B cell (primary cell): ENCODE measurements around the gene CLEC2L.

ENCODE experiments used
- EZH2 ChIP-seq: IDR thresholded peaks from 2 replicates; pipeline ENCODE4 v1.6.1; 2012; ENCODE audit warnings: borderline replicate concordance, low read depth, mild to moderate bottlenecking, moderate library complexity, low read length; ENCODE audit not compliant: insufficient read depth, poor library complexity, severe bottlenecking
- TF ChIP-seq, protein P1 (sequence below): fragments of 200-600 bp; IDR thresholded peaks from one replicate; pipeline ENCODE4 v1.8.0; 2022; ENCODE audit warnings: antibody characterized with exemption, mild to moderate bottlenecking

DNA sequence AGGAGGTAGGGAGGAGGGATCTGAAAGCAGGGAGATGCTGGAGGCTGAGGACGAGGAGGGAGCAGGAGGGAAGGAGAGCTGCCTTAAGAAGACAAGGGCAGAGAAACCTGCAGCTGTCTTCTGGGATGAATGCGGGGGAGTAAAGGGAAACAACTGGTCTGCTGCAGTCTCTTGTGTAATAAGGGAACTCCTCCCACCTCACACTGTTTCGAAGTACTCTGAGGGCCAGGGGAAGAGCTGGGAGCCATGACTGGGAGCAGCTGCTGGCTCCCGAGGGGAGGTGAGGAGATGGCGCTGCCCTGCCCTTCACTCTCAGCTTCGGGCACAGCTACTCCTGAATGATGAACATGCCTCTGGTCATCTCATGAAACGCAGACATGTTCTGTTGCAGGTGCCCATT lies 65.1 kb downstream of the CLEC2L start:
- TF ChIP-seq, protein P1, sequence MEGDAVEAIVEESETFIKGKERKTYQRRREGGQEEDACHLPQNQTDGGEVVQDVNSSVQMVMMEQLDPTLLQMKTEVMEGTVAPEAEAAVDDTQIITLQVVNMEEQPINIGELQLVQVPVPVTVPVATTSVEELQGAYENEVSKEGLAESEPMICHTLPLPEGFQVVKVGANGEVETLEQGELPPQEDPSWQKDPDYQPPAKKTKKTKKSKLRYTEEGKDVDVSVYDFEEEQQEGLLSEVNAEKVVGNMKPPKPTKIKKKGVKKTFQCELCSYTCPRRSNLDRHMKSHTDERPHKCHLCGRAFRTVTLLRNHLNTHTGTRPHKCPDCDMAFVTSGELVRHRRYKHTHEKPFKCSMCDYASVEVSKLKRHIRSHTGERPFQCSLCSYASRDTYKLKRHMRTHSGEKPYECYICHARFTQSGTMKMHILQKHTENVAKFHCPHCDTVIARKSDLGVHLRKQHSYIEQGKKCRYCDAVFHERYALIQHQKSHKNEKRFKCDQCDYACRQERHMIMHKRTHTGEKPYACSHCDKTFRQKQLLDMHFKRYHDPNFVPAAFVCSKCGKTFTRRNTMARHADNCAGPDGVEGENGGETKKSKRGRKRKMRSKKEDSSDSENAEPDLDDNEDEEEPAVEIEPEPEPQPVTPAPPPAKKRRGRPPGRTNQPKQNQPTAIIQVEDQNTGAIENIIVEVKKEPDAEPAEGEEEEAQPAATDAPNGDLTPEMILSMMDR = no peak
- no peak for TF ChIP-seq EZH2
